KMS-11 (cell line): ENCODE results near the gene ABCC2.

ENCODE experiments used
- H2AFZ ChIP-seq: fragments of 200-600 bp; sonication (generic); 2 replicates; pipeline ENCODE4 v1.6.1; 2016; ENCODE audit warnings: antibody characterized with exemption, mixed run types, low read depth
- H3K27ac ChIP-seq: fragments of 200-600 bp; sonication (generic); 2 replicates; pipeline ENCODE4 v1.6.1; 2016; ENCODE audit warnings: mild to moderate bottlenecking, mixed run types
- H3K27me3 ChIP-seq: fragments of 200-600 bp; sonication (generic); 2 replicates; pipeline ENCODE4 v1.6.1; 2017; ENCODE audit warnings: mild to moderate bottlenecking, low read depth, mixed run types, moderate library complexity; ENCODE audit not compliant: insufficient read depth
- H3K36me3 ChIP-seq: fragments of 200-600 bp; sonication (generic); 2 replicates; pipeline ENCODE4 v1.6.1; 2017; ENCODE audit warnings: mild to moderate bottlenecking, mixed run types; ENCODE audit not compliant: insufficient read depth
- H3K4me1 ChIP-seq: fragments of 200-600 bp; sonication (generic); 2 replicates; pipeline ENCODE4 v1.6.1; 2016; ENCODE audit warnings: mild to moderate bottlenecking, low read depth, mixed run types; ENCODE audit not compliant: poor library complexity, severe bottlenecking
- H3K4me2 ChIP-seq: fragments of 200-600 bp; sonication (generic); 2 replicates; pipeline ENCODE4 v1.7.0; 2016; ENCODE audit warnings: mild to moderate bottlenecking, mixed run types
- H3K4me3 ChIP-seq: fragments of 200-600 bp; sonication (generic); IDR thresholded peaks from 2 replicates; pipeline ENCODE4 v1.6.1; 2017; ENCODE audit warnings: low read depth, low read length, mixed read lengths; ENCODE audit not compliant: insufficient read depth
- H3K79me2 ChIP-seq: fragments of 200-600 bp; sonication (generic); 2 replicates; pipeline ENCODE4 v1.6.1; 2016; ENCODE audit warnings: low read depth, mixed run types; ENCODE audit not compliant: insufficient read depth
- H3K9ac ChIP-seq: fragments of 200-600 bp; sonication (generic); 2 replicates; pipeline ENCODE4 v1.6.1; 2016; ENCODE audit warnings: mild to moderate bottlenecking, mixed run types
- H4K20me1 ChIP-seq: fragments of 200-600 bp; sonication (generic); 2 replicates; pipeline ENCODE4 v1.6.1; 2016; ENCODE audit warnings: mild to moderate bottlenecking, mixed run types; ENCODE audit not compliant: insufficient read depth
- CTCF ChIP-seq: fragments of 200-600 bp; sonication (generic); conservative IDR thresholded peaks from 2 replicates; pipeline ENCODE4 v1.6.1; 2017; ENCODE audit warnings: low read depth, mild to moderate bottlenecking, antibody characterized with exemption, low read length, moderate library complexity, mixed read lengths

ABCC2 gene

DNA sequence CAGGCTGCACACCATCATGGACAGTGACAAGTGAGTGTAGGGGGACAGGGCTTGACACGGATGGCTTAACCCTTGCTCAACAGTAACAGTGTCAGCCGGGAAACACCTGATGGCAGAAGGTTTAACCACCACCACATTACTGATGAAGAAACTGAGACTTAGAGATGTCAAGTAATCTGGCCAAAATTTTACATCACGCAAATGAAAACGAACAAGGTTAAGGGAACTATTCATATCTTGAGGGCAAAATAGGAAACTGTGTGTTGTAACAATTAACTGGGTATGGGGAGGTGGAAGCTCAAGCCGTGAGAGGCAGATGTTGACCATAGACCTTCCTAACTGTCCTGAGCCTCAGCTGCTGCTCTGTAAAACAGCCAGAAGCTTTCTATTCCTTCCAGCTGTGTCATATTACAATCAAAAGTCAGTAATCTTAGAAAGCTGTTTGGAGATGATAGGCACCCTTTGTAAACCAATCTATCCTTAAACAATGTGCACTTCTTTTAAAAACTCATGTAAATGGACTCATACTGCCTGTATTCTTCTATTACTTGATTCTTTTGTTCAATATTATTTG is 68.4 kb downstream of the ABCC2 start:
- H3K9ac ChIP-seq = no peak overlapping the region
- H3K36me3 ChIP-seq = no peaks in the 10 kb centered on the region
- no peak overlapping the region for H2AFZ ChIP-seq

GRCh38 chr10:99851825-99852224 is 69.4 kb downstream of the ABCC2 start:
- no peaks in the 10 kb centered on the region for H3K36me3 ChIP-seq
- no peaks in the 10 kb centered on the region for H3K4me1 ChIP-seq
- no peaks in the 10 kb centered on the region for H3K27me3 ChIP-seq
- TF ChIP-seq CTCF = no peak
- H3K79me2 ChIP-seq = no peaks in the 10 kb centered on the region
- no peak overlapping the region for H2AFZ ChIP-seq
- H3K9ac ChIP-seq = no peak overlapping the region
- no peak overlapping the region for H3K27ac ChIP-seq
- H4K20me1 ChIP-seq = no peaks in the 10 kb centered on the region
- no peak overlapping the region for H3K4me2 ChIP-seq
- no peak overlapping the region for H3K4me3 ChIP-seq

More for the DNA sequence above, 68.4 kb downstream of the ABCC2 start:
- no peaks in the 10 kb centered on the region for H3K4me1 ChIP-seq
- H3K27me3 ChIP-seq = no peaks in the 10 kb centered on the region
- H3K27ac ChIP-seq = no peak overlapping the region
- no peak overlapping the region for H3K4me2 ChIP-seq
- H4K20me1 ChIP-seq = no peaks in the 10 kb centered on the region
- TF ChIP-seq CTCF = no peak
- H3K4me3 ChIP-seq = no peak overlapping the region
- H3K79me2 ChIP-seq = no peaks in the 10 kb centered on the region

DNA sequence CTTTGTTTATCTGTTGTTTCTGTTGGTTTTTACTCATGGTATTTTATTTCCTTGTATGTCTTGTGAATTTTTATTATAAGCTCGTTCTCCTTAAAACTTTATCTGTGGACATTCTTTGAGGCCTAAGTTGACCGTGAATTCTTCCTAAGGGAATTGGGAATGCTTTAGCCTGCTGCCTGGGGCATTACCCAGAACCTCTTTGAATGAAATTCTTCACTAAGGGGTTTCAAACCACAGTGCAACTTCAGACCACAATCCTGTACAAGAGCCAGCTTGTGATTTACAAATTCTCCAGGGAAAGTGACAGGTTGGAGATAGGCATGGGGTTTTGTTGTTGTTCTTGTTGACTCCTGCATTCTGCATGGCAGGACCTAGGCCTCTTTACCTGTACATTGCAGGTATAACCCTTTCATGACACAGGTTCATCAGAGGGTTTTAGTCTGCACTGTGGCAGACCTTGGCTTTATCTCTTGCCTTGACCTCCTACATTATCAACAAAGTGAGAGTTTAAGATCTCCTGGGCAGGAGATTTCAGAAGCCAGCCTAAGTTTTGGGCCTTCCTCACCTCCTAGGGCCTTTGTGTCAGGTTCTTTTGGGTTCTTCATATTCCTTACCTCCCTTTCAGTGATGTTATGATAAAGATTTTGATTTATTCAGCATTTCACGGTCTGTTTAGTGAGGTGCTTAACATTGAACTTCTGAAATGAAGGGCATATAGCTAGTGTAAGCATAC is 70.2 kb downstream of the ABCC2 start:
- no peaks in the 10 kb centered on the region for H3K36me3 ChIP-seq
- H3K4me1 ChIP-seq = no peaks in the 10 kb centered on the region
- H2AFZ ChIP-seq = no peak overlapping the region
- no peak overlapping the region for H3K4me2 ChIP-seq
- H4K20me1 ChIP-seq = no peaks in the 10 kb centered on the region
- H3K9ac ChIP-seq = no peak overlapping the region
- H3K79me2 ChIP-seq = no peaks in the 10 kb centered on the region
- H3K27me3 ChIP-seq = no peaks in the 10 kb centered on the region
- TF ChIP-seq CTCF = no peak
- H3K27ac ChIP-seq = no peak overlapping the region
- H3K4me3 ChIP-seq = no peak overlapping the region

DNA sequence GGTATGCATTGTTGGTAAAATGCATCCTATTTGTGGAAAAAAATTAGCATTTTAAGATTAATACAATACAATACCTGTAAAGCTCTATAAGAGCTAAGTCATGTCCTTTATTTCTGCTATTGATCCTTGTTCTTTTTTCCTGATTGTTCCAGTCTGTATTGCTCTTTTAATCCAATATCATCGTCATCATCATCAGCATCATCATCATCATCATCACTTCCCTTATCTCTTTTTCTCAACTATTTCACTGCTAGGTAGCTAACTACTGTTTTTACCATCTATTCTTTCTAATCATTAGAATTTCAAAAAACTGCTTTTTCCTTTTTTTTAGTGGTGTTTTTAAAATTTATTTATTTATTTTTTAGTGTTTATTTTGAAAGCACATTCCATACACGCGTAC is 71.2 kb downstream of the ABCC2 start:
- Histone ChIP-seq H2AFZ (no peak overlapping the region), H3K27me3 (no peaks in the 10 kb centered on the region), H3K4me1 (no peaks in the 10 kb centered on the region), H3K79me2 (no peaks in the 10 kb centered on the region), H3K36me3 (no peaks in the 10 kb centered on the region), H3K4me3 (no peak overlapping the region), H3K4me2 (no peak overlapping the region), H3K27ac (no peak overlapping the region), H4K20me1 (no peaks in the 10 kb centered on the region), H3K9ac (no peak overlapping the region)
- no peak for TF ChIP-seq CTCF
